IPS DF 4.7 (cell line): Measurements from ENCODE around the gene KIT.
"Not testable (repeated sequence)": the region's sequence is repeated elsewhere in the genome, so short reads cannot be mapped to it uniquely, and the experiment has no call there.

ENCODE experiments used
- DNase-seq: peaks from one replicate; pipeline ENCODE4 v3.0.0-alpha.2; 2013; ENCODE audit warnings: low spot score; ENCODE audit errors: extremely low read depth

KIT gene

GRCh38 chr4:54657551-54658251 lies at the start of gene KIT:
TSS of gene KIT (plus strand) at chr4:54657957. CDS start at chr4:54658015, 58 bp downstream.
- DNase-seq, result no peak

GRCh38 chr4:54609310-54609709 lies 48.4 kb upstream of the KIT start:
- DNase-seq, result no peak

- no peak for DNase-seq
Observed at GRCh38 chr4:54614149-54614548, 43.6 kb upstream of the KIT start.

GRCh38 chr4:54620773-54621172 lies 37.0 kb upstream of the KIT start:
- no peak for DNase-seq

GRCh38 chr4:54625391-54625790 lies 32.4 kb upstream of the KIT start:
- no peak for DNase-seq

- no peak for DNase-seq
Observed at GRCh38 chr4:54626113-54626512, 31.6 kb upstream of the KIT start.

GRCh38 chr4:54632537-54632936 lies 25.2 kb upstream of the KIT start:
- no peak for DNase-seq

GRCh38 chr4:54633102-54633740 lies 24.5 kb upstream of the KIT start:
- not testable (repeated sequence) for DNase-seq

- no peak for DNase-seq
Observed at GRCh38 chr4:54635318-54635717, 22.4 kb upstream of the KIT start.

- no peak for DNase-seq
Observed at GRCh38 chr4:54637325-54637724, 20.4 kb upstream of the KIT start.

GRCh38 chr4:54641101-54641500 lies 16.7 kb upstream of the KIT start:
- DNase-seq, result not testable (repeated sequence)

GRCh38 chr4:54643172-54643571 lies 14.6 kb upstream of the KIT start:
- DNase-seq, result no peak

- no peak for DNase-seq
Observed at GRCh38 chr4:54643958-54644751, 13.6 kb upstream of the KIT start.

GRCh38 chr4:54645830-54646229 lies 11.9 kb upstream of the KIT start:
- DNase-seq, result no peak

- DNase-seq, result no peak
Observed at GRCh38 chr4:54647070-54647469, 10.7 kb upstream of the KIT start.

GRCh38 chr4:54651050-54651449 lies 6.7 kb upstream of the KIT start:
- DNase-seq, result no peak

GRCh38 chr4:54654753-54655152 lies 3.0 kb upstream of the KIT start:
- DNase-seq, result no peak

GRCh38 chr4:54657185-54657550 lies 589 bp upstream of the KIT start:
- DNase-seq, result no peak

- no peak for DNase-seq
Observed at GRCh38 chr4:54658252-54659093, 716 bp downstream of the KIT start.

- DNase-seq, result no peak
Observed at GRCh38 chr4:54659313-54659712, 1.6 kb downstream of the KIT start.

- no peak for DNase-seq
Observed at GRCh38 chr4:54659749-54660535, 2.2 kb downstream of the KIT start.
